OCI-LY7 (cell line): ENCODE results near the gene PGPEP1.

ENCODE experiments used
- EZH2phosphoT487 ChIP-seq: fragments of 200-600 bp; sonication (generic); IDR thresholded peaks from 2 replicates; pipeline ENCODE4 v1.6.1; 2018; ENCODE audit warnings: low read depth, borderline replicate concordance, mild to moderate bottlenecking, mixed run types, antibody characterized with exemption, low read length, moderate library complexity, mixed read lengths
- TF ChIP-seq, protein P1 (sequence below): fragments of 200-600 bp; sonication (generic); conservative IDR thresholded peaks from 2 replicates; pipeline ENCODE4 v1.5.1; 2014; ENCODE audit warnings: mild to moderate bottlenecking, antibody characterized with exemption, low read length, moderate library complexity, mixed read lengths

DNA sequence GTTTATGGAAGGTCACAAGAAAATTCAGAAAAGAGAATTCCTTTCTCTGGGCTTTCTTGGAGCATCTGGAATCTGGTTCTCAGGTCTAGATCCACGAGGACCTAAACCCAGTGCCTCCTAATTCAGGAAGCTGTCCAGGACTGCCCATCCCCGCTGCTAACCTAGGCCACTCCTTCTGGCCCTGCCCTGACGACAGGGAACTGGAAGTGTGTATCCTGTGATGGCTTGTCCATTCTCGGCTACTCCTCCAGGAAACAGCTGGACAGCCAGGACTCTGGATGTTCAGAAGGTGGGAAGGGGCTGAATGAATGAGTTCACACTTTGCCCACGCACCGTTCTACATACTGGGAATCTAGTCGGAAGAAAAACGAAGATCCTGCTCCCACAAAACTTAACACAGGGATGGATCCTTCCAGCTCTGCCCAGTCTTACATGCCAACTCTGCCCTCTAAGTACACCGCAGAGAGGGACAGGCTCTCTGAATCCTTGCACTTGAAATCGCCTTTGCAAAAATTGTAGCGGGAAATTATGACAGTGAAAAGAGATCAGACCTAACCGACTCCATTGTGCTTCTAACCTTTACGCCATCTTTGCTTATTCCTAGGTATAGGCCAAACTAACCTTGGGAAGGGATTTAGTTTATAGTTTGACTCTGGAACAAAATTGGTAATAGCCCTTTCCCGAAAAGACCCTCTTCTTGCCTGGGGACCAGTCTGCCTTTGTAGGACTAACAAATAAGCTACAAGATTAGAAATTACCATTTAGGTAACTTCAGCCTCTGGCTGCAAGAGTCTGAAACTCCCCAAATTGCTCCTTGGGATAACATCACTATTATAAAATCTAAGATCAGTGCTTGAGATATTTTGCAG is 19.3 kb upstream of the PGPEP1 start:
- TF ChIP-seq, protein P1, sequence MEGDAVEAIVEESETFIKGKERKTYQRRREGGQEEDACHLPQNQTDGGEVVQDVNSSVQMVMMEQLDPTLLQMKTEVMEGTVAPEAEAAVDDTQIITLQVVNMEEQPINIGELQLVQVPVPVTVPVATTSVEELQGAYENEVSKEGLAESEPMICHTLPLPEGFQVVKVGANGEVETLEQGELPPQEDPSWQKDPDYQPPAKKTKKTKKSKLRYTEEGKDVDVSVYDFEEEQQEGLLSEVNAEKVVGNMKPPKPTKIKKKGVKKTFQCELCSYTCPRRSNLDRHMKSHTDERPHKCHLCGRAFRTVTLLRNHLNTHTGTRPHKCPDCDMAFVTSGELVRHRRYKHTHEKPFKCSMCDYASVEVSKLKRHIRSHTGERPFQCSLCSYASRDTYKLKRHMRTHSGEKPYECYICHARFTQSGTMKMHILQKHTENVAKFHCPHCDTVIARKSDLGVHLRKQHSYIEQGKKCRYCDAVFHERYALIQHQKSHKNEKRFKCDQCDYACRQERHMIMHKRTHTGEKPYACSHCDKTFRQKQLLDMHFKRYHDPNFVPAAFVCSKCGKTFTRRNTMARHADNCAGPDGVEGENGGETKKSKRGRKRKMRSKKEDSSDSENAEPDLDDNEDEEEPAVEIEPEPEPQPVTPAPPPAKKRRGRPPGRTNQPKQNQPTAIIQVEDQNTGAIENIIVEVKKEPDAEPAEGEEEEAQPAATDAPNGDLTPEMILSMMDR, result no peak
- TF ChIP-seq EZH2phosphoT487, result no peak
